Measurements from ENCODE around the gene SECTM1. TPM values are rescaled to one million over a fixed set of nuclear protein-coding genes. Genes with fewer than 3 reads are reported as not detected.

The SECTM1 gene
- total RNA-seq, 1 donor from 2014 or later, result not detected

- intact Hi-C loops (cut with micrococcal nuclease), result no loop called here
- Mint-ChIP-seq H3K4me3 (peak overlapping the region; percentile 46), H3K36me3 (ENCODE audit: low read depth) (peaks cover 4% of the 10 kb centered on the region), H3K27ac (peak overlapping the region; percentile 46), H3K27me3 (no peaks in the 10 kb centered on the region), H3K9me3 (no peaks in the 10 kb centered on the region), H3K4me1 (peaks cover 62% of the 10 kb centered on the region)
- ChIA-PET POLR2A (interaction anchor here (0.7 to 5.4 kb wide), 8 partner anchors 9 to 148 kb away, joined by 3 to 40 read pairs (median 8); partner anchors contain the start of gene CSNK1D), CTCF (interaction anchor here (0.7 to 7.2 kb wide), 6 partner anchors 10 to 96 kb away, joined by 3 to 58 read pairs (median 8); no protein-coding TSS in a partner anchor)
- no peak for ATAC-seq (ENCODE audit: low read depth)
- no peak for TF ChIP-seq CTCF (IDR thresholded peaks at IDR 0.05)
- DNase-seq, result no peak
These were observed 32.2 kb downstream of the SECTM1 start for GRCh38 chr17:82301300-82301915.

DNA sequence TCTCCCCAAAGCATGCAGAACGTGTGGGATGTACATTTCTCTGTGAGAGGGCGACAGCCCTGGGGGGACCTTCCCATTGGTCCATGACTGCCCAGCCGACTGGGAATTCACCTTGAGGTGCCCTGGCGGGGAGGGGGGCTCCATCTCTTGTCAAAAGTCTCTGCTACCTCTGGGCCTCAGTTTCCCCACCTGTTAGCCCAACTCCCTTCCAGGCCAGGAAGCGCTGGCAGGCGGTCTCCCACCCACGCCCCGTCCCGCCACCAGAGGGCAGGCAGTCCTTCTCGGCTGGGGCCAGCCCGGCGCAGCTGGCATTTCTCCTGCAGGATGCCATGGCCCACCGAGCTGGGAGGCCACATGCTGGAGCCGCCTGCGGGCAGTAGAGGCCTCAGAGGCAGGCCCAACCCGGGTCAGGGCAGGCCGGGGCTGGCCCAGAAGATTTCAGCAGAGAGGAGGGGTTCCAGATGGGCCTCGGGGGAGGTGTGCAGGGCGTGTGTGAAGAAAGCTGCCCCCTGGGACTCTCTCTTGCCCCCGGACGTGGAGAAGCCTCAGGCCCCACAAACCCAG is 32.8 kb downstream of the SECTM1 start:
- peaks cover 63% of the 10 kb centered on the region for H3K4me1 Mint-ChIP-seq

DNA sequence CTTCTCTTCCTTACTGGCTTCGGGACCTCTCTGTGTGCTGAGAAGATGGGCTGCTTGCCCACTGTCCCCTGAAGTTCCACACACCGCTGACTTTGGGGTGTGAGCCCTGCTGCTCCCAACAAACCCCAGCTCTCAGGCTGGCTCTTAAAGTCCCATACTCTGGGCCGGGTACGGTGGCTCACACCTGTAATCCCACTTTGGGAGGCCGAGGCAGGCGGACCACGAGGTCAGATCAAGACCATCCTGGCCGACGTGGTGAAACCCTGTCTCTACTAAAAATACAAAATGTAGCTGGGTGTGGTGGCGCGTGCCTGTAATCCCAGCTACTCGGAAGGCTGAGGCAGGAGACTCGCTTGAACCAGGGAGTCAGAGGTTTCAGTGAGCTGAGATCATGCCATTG is 33.3 kb downstream of the SECTM1 start:
- peak overlapping the region; percentile 77 for H3K27ac Mint-ChIP-seq
- H3K27me3 Mint-ChIP-seq, result no peaks in the 10 kb centered on the region
- TF ChIP-seq CTCF (IDR thresholded peaks at IDR 0.05), result no peak
- H3K36me3 Mint-ChIP-seq (ENCODE audit: low read depth), result peaks cover 4% of the 10 kb centered on the region
- peaks cover 63% of the 10 kb centered on the region for H3K4me1 Mint-ChIP-seq
- no peak overlapping the region for H3K4me3 Mint-ChIP-seq
- DNase-seq (no peak), ATAC-seq (ENCODE audit: low read depth) (no peak)
- ChIA-PET POLR2A (interaction anchor here (0.6 to 5.8 kb wide), 9 partner anchors 8 to 254 kb away, joined by 3 to 100 read pairs (median 28); partner anchors contain the start of genes CCDC57 and CSNK1D), CTCF (interaction anchor here (2.2 to 7.2 kb wide), 3 partner anchors 21 to 94 kb away, joined by 10 to 58 read pairs (median 12); no protein-coding TSS in a partner anchor)
- intact Hi-C loops (cut with micrococcal nuclease), result no loop called here
- no peaks in the 10 kb centered on the region for H3K9me3 Mint-ChIP-seq

More for the DNA sequence above, 32.8 kb downstream of the SECTM1 start:
- Mint-ChIP-seq H3K9me3 (no peaks in the 10 kb centered on the region), H3K36me3 (ENCODE audit: low read depth) (peaks cover 4% of the 10 kb centered on the region), H3K4me3 (peak overlapping the region; percentile 46), H3K27me3 (no peaks in the 10 kb centered on the region), H3K27ac (peak overlapping the region; percentile 46)
- intact Hi-C loops (cut with micrococcal nuclease), result no loop called here
- peak; percentile 3 for ATAC-seq (ENCODE audit: low read depth)
- CTCF ChIA-PET, result interaction anchor here (0.7 to 7.2 kb wide), 5 partner anchors 11 to 95 kb away, joined by 3 to 58 read pairs (median 10); no protein-coding TSS in a partner anchor
- DNase-seq, result peak; percentile 70
- TF ChIP-seq CTCF (IDR thresholded peaks at IDR 0.05), result peak; percentile 24
- POLR2A ChIA-PET, result interaction anchor here (0.7 to 5.8 kb wide), 10 partner anchors 8 to 149 kb away, joined by 3 to 100 read pairs (median 8); partner anchors contain the start of gene CSNK1D

DNA sequence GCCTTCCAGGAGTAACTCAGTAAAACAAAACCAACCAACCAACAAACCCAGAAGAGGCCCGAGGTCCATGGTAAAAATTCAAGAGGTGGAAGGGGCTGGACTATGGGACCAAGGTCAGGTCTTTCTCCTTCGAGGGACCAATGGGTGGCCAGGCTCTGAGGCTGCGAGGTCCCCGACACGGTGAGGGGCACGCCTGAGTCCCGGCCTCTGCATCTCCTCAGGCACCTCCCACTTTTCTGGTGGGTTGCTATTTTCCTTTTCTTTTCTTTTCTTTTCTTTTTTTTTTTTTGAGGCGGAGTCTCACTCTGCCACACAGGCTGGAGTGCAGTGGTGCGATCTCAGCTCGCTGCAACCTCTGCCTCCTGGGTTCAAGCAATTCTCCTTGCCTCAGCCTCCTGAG is 34.1 kb downstream of the SECTM1 start:
- no peak for ATAC-seq (ENCODE audit: low read depth)

More for the DNA sequence above, 34.1 kb downstream of the SECTM1 start:
- intact Hi-C loops (cut with micrococcal nuclease), result loop anchor here (10.0 kb wide), 2 partner anchors 195 to 265 kb away; partner anchors contain the start of genes DCXR and RAC3
- H3K27ac Mint-ChIP-seq, result peak overlapping the region; percentile 100
- ChIA-PET POLR2A (interaction anchor here (0.7 to 5.8 kb wide), 6 partner anchors 14 to 150 kb away, joined by 4 to 100 read pairs (median 32); partner anchors contain the start of genes CCDC57 and CSNK1D), CTCF (interaction anchor here (2.2 to 7.2 kb wide), 3 partner anchors 22 to 94 kb away, joined by 7 to 58 read pairs (median 12); no protein-coding TSS in a partner anchor)
- no peaks in the 10 kb centered on the region for H3K9me3 Mint-ChIP-seq
- TF ChIP-seq CTCF (IDR thresholded peaks at IDR 0.05), result no peak
- DNase-seq, result no peak
- H3K36me3 Mint-ChIP-seq (ENCODE audit: low read depth), result peaks cover 4% of the 10 kb centered on the region
- peaks cover 67% of the 10 kb centered on the region for H3K4me1 Mint-ChIP-seq
- no peaks in the 10 kb centered on the region for H3K27me3 Mint-ChIP-seq
- H3K4me3 Mint-ChIP-seq, result peak overlapping the region; percentile 64

Measured in activated B cell treated with CpG ODN at 0.5 μM for 24 hours (primary cell).